NCI-H2227 (cell line): Measurements from ENCODE around the gene LCORL.
"Not testable (repeated sequence)": the region's sequence is repeated elsewhere in the genome, so short reads cannot be mapped to it uniquely, and the experiment has no call there.

Experiments used
- DNase-seq: peaks from one replicate; lab custom pipeline; 2025; ENCODE audit not compliant: unreplicated experiment; lab: John Stamatoyannopoulos, UW

Gene LCORL

GRCh38 chr4:18020145-18020670 lies 1.3 kb downstream of the LCORL start:
- DNase-seq = peak; percentile 12

GRCh38 chr4:18014269-18014668 lies 7.3 kb downstream of the LCORL start:
- DNase-seq = no peak

GRCh38 chr4:18012807-18013462 lies 8.6 kb downstream of the LCORL start:
- DNase-seq = no peak

- no peak for DNase-seq
Observed at GRCh38 chr4:18012134-18012806, 9.3 kb downstream of the LCORL start.

- DNase-seq = no peak
Observed at GRCh38 chr4:18007625-18008024, 13.9 kb downstream of the LCORL start.

- not testable (repeated sequence) for DNase-seq
Observed at GRCh38 chr4:18006432-18006831, 15.1 kb downstream of the LCORL start.

GRCh38 chr4:17997129-17997528 lies 24.4 kb downstream of the LCORL start:
- no peak for DNase-seq

- no peak for DNase-seq
Observed at GRCh38 chr4:17995165-17995564, 26.4 kb downstream of the LCORL start.

GRCh38 chr4:17985832-17986231 lies 35.7 kb downstream of the LCORL start:
- DNase-seq = no peak

- no peak for DNase-seq
Observed at GRCh38 chr4:17981063-17981462, 40.5 kb downstream of the LCORL start.

- no peak for DNase-seq
Observed at GRCh38 chr4:17968721-17969120, 52.8 kb downstream of the LCORL start.

GRCh38 chr4:17967078-17967477 lies 54.5 kb downstream of the LCORL start:
- no peak for DNase-seq

- no peak for DNase-seq
Observed at GRCh38 chr4:17966312-17966711, 55.2 kb downstream of the LCORL start.

GRCh38 chr4:17964576-17964975 lies 57.0 kb downstream of the LCORL start:
- no peak for DNase-seq

- no peak for DNase-seq
Observed at GRCh38 chr4:17962171-17962570, 59.4 kb downstream of the LCORL start.

- DNase-seq = no peak
Observed at GRCh38 chr4:17961249-17961648, 60.3 kb downstream of the LCORL start.

- DNase-seq = no peak
Observed at GRCh38 chr4:17958181-17958580, 63.4 kb downstream of the LCORL start.

GRCh38 chr4:17957688-17958087 lies 63.9 kb downstream of the LCORL start:
- no peak for DNase-seq

GRCh38 chr4:17956245-17956644 lies 65.3 kb downstream of the LCORL start:
- DNase-seq = no peak

GRCh38 chr4:17945303-17945702 lies 76.3 kb downstream of the LCORL start:
- no peak for DNase-seq

GRCh38 chr4:17941731-17942130 lies 79.8 kb downstream of the LCORL start:
- no peak for DNase-seq

GRCh38 chr4:17939054-17939453 lies 82.5 kb downstream of the LCORL start:
- DNase-seq = no peak

- DNase-seq = no peak
Observed at GRCh38 chr4:17934286-17934685, 87.3 kb downstream of the LCORL start.
